Glutamatergic neuron (in vitro differentiated cells): Measurements from ENCODE around the gene ZCCHC24. TPM values are rescaled to one million over a fixed set of nuclear protein-coding genes. Genes with fewer than 3 reads are reported as not detected.

Experiments used
- DNase-seq: peaks from one replicate; pipeline ENCODE4 v3.0.0; 2022
- H3K27ac Mint-ChIP-seq: one replicate; pipeline ENCODE4 v1.8.0; 2020; ENCODE audit warnings: mild to moderate bottlenecking, mixed read lengths, inconsistent platforms; ENCODE audit not compliant: unreplicated experiment
- H3K27me3 Mint-ChIP-seq: one replicate; pipeline ENCODE4 v1.8.0; 2020; ENCODE audit warnings: mild to moderate bottlenecking, moderate library complexity, mixed read lengths, inconsistent platforms; ENCODE audit not compliant: unreplicated experiment
- H3K36me3 Mint-ChIP-seq: one replicate; pipeline ENCODE4 v1.8.0; 2020; ENCODE audit warnings: mild to moderate bottlenecking, mixed read lengths, inconsistent platforms; ENCODE audit not compliant: unreplicated experiment
- H3K4me1 Mint-ChIP-seq: one replicate; pipeline ENCODE4 v1.8.0; 2020; ENCODE audit warnings: mild to moderate bottlenecking, low read depth, mixed read lengths, inconsistent platforms; ENCODE audit not compliant: unreplicated experiment
- H3K4me3 Mint-ChIP-seq: one replicate; pipeline ENCODE4 v1.8.0; 2020; ENCODE audit warnings: mild to moderate bottlenecking, mixed read lengths, inconsistent platforms; ENCODE audit not compliant: unreplicated experiment
- H3K9me3 Mint-ChIP-seq: one replicate; pipeline ENCODE4 v1.8.0; 2020; ENCODE audit warnings: mild to moderate bottlenecking, moderate library complexity, mixed read lengths, inconsistent platforms; ENCODE audit not compliant: unreplicated experiment
- CTCF ChIP-seq: fragments of 200-600 bp; sonication (generic); IDR thresholded peaks from one replicate; pipeline ENCODE4 v1.5.0; 2021; ENCODE audit not compliant: partially characterized antibody, unreplicated experiment
- total RNA-seq: library from RNA; stranded (reverse); fragmentation: NEBNext Ultra II Directional; extraction: Animal tissue kit (Norgen Biotek cat#: 25700); gene quantifications from one replicate; pipeline ENCODE4 v1.2.1, GENCODE V29; 2021; ENCODE audit not compliant: unreplicated experiment

The ZCCHC24 gene
- total RNA-seq, 1 donor from 2014 or later, result 3.0 TPM

DNA sequence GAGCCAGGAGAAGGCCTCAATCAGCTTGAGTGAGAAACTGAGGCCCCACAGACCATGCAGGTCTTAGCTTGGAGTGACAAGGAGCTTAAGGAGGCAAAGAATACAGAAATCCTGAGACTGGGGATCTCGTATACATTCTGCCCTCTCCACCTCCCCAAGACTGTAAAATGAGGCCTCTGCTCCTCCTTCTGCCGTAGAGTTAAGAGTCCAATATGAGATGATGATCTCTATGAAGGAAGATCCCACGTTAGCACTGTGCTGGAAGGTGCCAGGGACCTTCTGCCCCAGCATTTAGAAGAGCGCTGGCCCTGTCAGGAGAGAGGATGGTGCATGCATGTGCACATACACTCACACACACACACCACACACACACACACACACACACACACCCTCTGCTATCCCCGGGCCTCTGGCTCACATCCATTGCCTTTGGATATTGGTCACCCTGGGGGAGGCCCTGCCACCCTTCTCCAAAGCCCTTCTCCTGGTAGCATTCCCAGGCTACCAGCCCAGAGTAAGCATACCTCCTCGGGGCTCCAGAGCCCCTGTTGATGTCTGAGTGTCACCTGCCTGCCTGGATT, 15.0 kb downstream of the ZCCHC24 start:
- peaks cover 2% of the 10 kb centered on the region for H3K9me3 Mint-ChIP-seq
- H3K27ac Mint-ChIP-seq, result no peak overlapping the region
- peaks cover 10% of the 10 kb centered on the region for H3K4me1 Mint-ChIP-seq
- H3K27me3 Mint-ChIP-seq, result peaks cover 5% of the 10 kb centered on the region
- peak; percentile 19 for DNase-seq
- no peak overlapping the region for H3K4me3 Mint-ChIP-seq
- peaks cover 6% of the 10 kb centered on the region for H3K36me3 Mint-ChIP-seq
- no peak for TF ChIP-seq CTCF

DNA sequence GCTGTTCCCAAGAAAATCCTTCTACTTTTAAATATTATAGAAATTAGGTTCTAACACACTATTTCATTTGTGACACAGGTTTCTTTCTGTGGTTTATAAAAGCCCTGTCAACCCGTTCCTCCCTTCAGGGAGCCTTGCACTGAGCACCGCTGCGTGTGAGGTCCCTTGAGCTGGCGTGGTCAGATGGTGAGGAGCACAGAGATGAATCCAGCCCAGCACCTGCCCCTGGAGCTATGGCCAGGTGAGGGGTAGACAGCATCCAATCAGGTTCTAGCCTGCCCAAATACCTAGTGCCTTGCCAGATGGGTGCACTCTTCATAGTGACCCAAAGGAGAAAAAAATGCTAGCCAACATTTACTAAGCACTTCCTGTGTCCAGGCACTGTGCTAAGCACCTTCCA, 15.7 kb downstream of the ZCCHC24 start:
- H3K27me3 Mint-ChIP-seq, result peaks cover 4% of the 10 kb centered on the region
- H3K36me3 Mint-ChIP-seq, result peaks cover 6% of the 10 kb centered on the region
- H3K4me3 Mint-ChIP-seq, result no peak overlapping the region
- H3K27ac Mint-ChIP-seq, result no peak overlapping the region
- peaks cover 2% of the 10 kb centered on the region for H3K9me3 Mint-ChIP-seq
- H3K4me1 Mint-ChIP-seq, result peaks cover 8% of the 10 kb centered on the region
- no peak for DNase-seq
- no peak for TF ChIP-seq CTCF

GRCh38 chr10:79427965-79428364, 17.5 kb downstream of the ZCCHC24 start:
- Mint-ChIP-seq H3K4me3 (no peak overlapping the region), H3K27me3 (peaks cover 3% of the 10 kb centered on the region), H3K9me3 (no peaks in the 10 kb centered on the region), H3K36me3 (peaks cover 6% of the 10 kb centered on the region), H3K4me1 (peaks cover 3% of the 10 kb centered on the region), H3K27ac (no peak overlapping the region)
- no peak for TF ChIP-seq CTCF
- DNase-seq, result no peak

GRCh38 chr10:79425074-79425532, 20.3 kb downstream of the ZCCHC24 start:
- H3K27me3 Mint-ChIP-seq, result peaks cover 6% of the 10 kb centered on the region
- no peak overlapping the region for H3K4me3 Mint-ChIP-seq
- no peak for TF ChIP-seq CTCF
- no peak overlapping the region for H3K27ac Mint-ChIP-seq
- peaks cover 6% of the 10 kb centered on the region for H3K36me3 Mint-ChIP-seq
- DNase-seq, result no peak
- peaks cover 2% of the 10 kb centered on the region for H3K9me3 Mint-ChIP-seq
- peaks cover 2% of the 10 kb centered on the region for H3K4me1 Mint-ChIP-seq

- H3K27me3 Mint-ChIP-seq, result peaks cover 6% of the 10 kb centered on the region
- no peak overlapping the region for H3K27ac Mint-ChIP-seq
- peaks cover 6% of the 10 kb centered on the region for H3K36me3 Mint-ChIP-seq
- peaks cover 2% of the 10 kb centered on the region for H3K4me1 Mint-ChIP-seq
- TF ChIP-seq CTCF, result no peak
- DNase-seq, result no peak
- H3K4me3 Mint-ChIP-seq, result no peak overlapping the region
- H3K9me3 Mint-ChIP-seq, result peaks cover 2% of the 10 kb centered on the region
Observed at GRCh38 chr10:79424221-79425073, 21.0 kb downstream of the ZCCHC24 start.
